Breast epithelium (tissue), 4 donors: Measurements from ENCODE around the gene KCND3. TPM values are rescaled to one million over a fixed set of nuclear protein-coding genes. Genes with fewer than 3 reads are reported as not detected.

Experiments used
- DNase-seq, 2 donors: peaks; one replicate each; pipeline ENCODE4 v3.0.0-alpha.2; 2019; ENCODE audit warnings: low spot score in 2 of 2
- H3K27ac ChIP-seq, 2 donors: fragments of 200-600 bp; sonication (generic) in 1 of 2; one replicate each; pipeline ENCODE4 v1.5.1; 2016 to 2019; ENCODE audit warnings: mild to moderate bottlenecking in 1 of 2
- H3K27me3 ChIP-seq, 2 donors: fragments of 200-600 bp; sonication (generic) in 1 of 2; one replicate each; pipeline versions ENCODE4 v1.5.1 to v1.6.0; 2017 to 2019; ENCODE audit warnings: control low read depth in 1 of 2, mild to moderate bottlenecking in 1 of 2
- H3K36me3 ChIP-seq: fragments of 200-600 bp; one replicate; pipeline ENCODE4 v1.5.1; 2019
- H3K4me1 ChIP-seq, 2 donors: fragments of 200-600 bp; sonication (generic); one replicate each; pipeline ENCODE4 v1.5.1; 2016 to 2019; ENCODE audit warnings: control low read depth in 1 of 2
- H3K4me3 ChIP-seq, 3 donors: fragments of 200-600 bp; sonication (generic); 1 replicate in 2 of 3; 2 replicates in 1 of 3; pipeline ENCODE4 v1.5.1; 2016 to 2019; ENCODE audit warnings: mild to moderate bottlenecking in 3 of 3, moderate library complexity in 2 of 3
- H3K9me3 ChIP-seq, 2 donors: fragments of 200-600 bp; sonication (generic) in 1 of 2; one replicate each; pipeline ENCODE4 v1.5.1; 2016 to 2019; ENCODE audit warnings: control low read depth in 1 of 2
- POLR2A ChIP-seq: fragments of 450-650 bp; IDR thresholded peaks from one replicate; pipeline ENCODE4 v1.6.1; 2016; ENCODE audit warnings: antibody characterized with exemption, mild to moderate bottlenecking, moderate library complexity
- POLR2AphosphoS5 ChIP-seq, 3 donors: sonication (generic); formaldehyde crosslinking; IDR thresholded peaks; one replicate each; pipeline ENCODE4 v1.6.1; 2017; ENCODE audit warnings: antibody characterized with exemption in 3 of 3
- intact Hi-C: fragments of 100-400 bp; cut with DNase I; formaldehyde crosslinking; loops from one replicate; pipeline ENCODE4 v1.15.1; 2023; ENCODE audit warnings: low total_unique reads
- total RNA-seq, 3 donors: library from RNA; depleted of rRNA; stranded (reverse); fragments of >200 nt; gene quantifications; one replicate each; pipeline ENCODE4 v1.1.0, GENCODE V29; 2016
- TF ChIP-seq, protein P1 (sequence below), 3 donors: fragments of 450-650 bp; IDR thresholded peaks; one replicate each; pipeline ENCODE4 v1.5.1; 2016 to 2017; ENCODE audit warnings: antibody characterized with exemption in 3 of 3, mild to moderate bottlenecking in 3 of 3, moderate library complexity in 3 of 3

KCND3 gene
- total RNA-seq, 3 donors from 2014 or later = 5.9 to 10.2 (median 6.7) TPM

DNA sequence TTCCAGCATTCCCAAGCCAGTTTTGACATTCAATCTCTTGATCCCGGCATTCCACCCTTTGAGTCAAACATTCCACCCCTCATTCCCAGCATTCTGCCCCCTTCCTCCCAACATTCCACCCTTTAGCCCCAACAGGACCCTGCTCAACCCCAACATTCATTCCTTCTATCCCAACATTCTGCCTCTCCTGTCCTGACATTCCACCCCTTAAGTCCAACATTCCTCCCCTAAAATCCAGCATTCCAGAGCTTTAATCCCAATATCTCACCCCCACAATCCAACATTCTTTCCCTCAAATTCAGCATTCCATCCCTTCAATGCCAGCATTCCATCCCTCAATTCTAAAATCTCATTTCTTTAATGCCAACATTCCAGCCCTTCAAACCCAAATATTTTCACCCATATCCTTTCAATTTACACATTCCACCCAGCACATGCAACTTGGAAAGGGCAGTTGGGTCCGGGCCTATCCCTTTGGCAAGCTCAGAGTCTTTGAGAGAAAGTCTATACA, 210.9 kb downstream of the KCND3 start:
- intact Hi-C loops = no loop called here
- DNase-seq = no peak
- no peaks in the 10 kb centered on the region for H3K27me3 ChIP-seq

GRCh38 chr1:111778066-111778465, 211.4 kb downstream of the KCND3 start:
- no peaks in the 10 kb centered on the region for H3K4me1 ChIP-seq
- no peaks in the 10 kb centered on the region for H3K36me3 ChIP-seq
- no peaks in the 10 kb centered on the region for H3K9me3 ChIP-seq
- H3K27me3 ChIP-seq = no peaks in the 10 kb centered on the region
- intact Hi-C loops = no loop called here
- DNase-seq = no peak
- no peak overlapping the region for H3K27ac ChIP-seq
- H3K4me3 ChIP-seq = no peak overlapping the region
- TF ChIP-seq POLR2AphosphoS5 (IDR thresholded peaks at IDR 0.05) (no peak), POLR2A (no peak)
- TF ChIP-seq, protein P1, sequence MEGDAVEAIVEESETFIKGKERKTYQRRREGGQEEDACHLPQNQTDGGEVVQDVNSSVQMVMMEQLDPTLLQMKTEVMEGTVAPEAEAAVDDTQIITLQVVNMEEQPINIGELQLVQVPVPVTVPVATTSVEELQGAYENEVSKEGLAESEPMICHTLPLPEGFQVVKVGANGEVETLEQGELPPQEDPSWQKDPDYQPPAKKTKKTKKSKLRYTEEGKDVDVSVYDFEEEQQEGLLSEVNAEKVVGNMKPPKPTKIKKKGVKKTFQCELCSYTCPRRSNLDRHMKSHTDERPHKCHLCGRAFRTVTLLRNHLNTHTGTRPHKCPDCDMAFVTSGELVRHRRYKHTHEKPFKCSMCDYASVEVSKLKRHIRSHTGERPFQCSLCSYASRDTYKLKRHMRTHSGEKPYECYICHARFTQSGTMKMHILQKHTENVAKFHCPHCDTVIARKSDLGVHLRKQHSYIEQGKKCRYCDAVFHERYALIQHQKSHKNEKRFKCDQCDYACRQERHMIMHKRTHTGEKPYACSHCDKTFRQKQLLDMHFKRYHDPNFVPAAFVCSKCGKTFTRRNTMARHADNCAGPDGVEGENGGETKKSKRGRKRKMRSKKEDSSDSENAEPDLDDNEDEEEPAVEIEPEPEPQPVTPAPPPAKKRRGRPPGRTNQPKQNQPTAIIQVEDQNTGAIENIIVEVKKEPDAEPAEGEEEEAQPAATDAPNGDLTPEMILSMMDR (IDR thresholded peaks at IDR 0.05) = no peak

More for the DNA sequence above, 210.9 kb downstream of the KCND3 start:
- no peaks in the 10 kb centered on the region for H3K9me3 ChIP-seq
- H3K36me3 ChIP-seq = no peaks in the 10 kb centered on the region
- TF ChIP-seq POLR2AphosphoS5 (IDR thresholded peaks at IDR 0.05) = no peak
- TF ChIP-seq, protein P1 (IDR thresholded peaks at IDR 0.05) = no peak
- TF ChIP-seq POLR2A = no peak
- no peak overlapping the region for H3K4me3 ChIP-seq
- H3K4me1 ChIP-seq = no peaks in the 10 kb centered on the region
- H3K27ac ChIP-seq = no peak overlapping the region

- Histone ChIP-seq H3K36me3 (no peaks in the 10 kb centered on the region), H3K27me3 (no peaks in the 10 kb centered on the region), H3K4me3 (no peak overlapping the region), H3K27ac (no peak overlapping the region), H3K9me3 (no peaks in the 10 kb centered on the region), H3K4me1 (no peaks in the 10 kb centered on the region)
- TF ChIP-seq POLR2AphosphoS5 (IDR thresholded peaks at IDR 0.05) (no peak), POLR2A (no peak)
- TF ChIP-seq, protein P1 (IDR thresholded peaks at IDR 0.05) = no peak
- DNase-seq = no peak
- intact Hi-C loops = no loop called here
Observed at GRCh38 chr1:111777301-111777700, 212.2 kb downstream of the KCND3 start.

DNA sequence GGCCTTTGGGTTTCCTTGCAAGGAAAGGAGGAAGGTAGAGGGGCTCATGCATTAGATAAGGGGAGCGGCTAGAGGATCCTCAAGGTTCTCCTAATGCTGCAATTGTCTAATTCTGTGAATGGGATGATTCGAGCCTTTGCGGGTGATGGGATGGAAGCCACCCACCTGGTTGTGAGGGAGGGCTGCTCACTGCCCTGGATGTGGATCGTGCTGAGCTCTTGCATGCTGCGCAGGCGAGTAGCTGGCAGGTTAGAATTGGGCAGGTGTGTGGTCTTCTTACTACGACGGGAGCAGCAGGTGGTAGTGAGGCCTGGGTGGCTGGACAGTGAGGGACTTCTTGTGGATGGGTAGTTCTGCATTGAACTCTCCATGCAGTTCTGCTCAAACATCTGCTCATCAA, 212.6 kb downstream of the KCND3 start:
- intact Hi-C loops = no loop called here
- H3K4me3 ChIP-seq = no peak overlapping the region
- no peaks in the 10 kb centered on the region for H3K4me1 ChIP-seq
- no peak overlapping the region for H3K27ac ChIP-seq
- H3K36me3 ChIP-seq = no peaks in the 10 kb centered on the region
- H3K9me3 ChIP-seq = no peaks in the 10 kb centered on the region
- TF ChIP-seq, protein P1 (IDR thresholded peaks at IDR 0.05) = no peak
- TF ChIP-seq POLR2A (no peak), POLR2AphosphoS5 (IDR thresholded peaks at IDR 0.05) (no peak)
- no peak for DNase-seq
- no peaks in the 10 kb centered on the region for H3K27me3 ChIP-seq

- Histone ChIP-seq H3K9me3 (no peaks in the 10 kb centered on the region), H3K27me3 (no peaks in the 10 kb centered on the region), H3K27ac (no peak overlapping the region), H3K36me3 (no peaks in the 10 kb centered on the region), H3K4me3 (no peak overlapping the region), H3K4me1 (no peaks in the 10 kb centered on the region)
- TF ChIP-seq, protein P1 (IDR thresholded peaks at IDR 0.05) = no peak
- TF ChIP-seq POLR2A (no peak), POLR2AphosphoS5 (IDR thresholded peaks at IDR 0.05) (no peak)
- DNase-seq = no peak
- intact Hi-C loops = no loop called here
Observed at GRCh38 chr1:111776391-111776790, 213.1 kb downstream of the KCND3 start.
